Spinal cord (tissue), 10 donors: Measurements from ENCODE around the gene CLEC16A. TPM values are rescaled to one million over a fixed set of nuclear protein-coding genes. Genes with fewer than 3 reads are reported as not detected.

Experiments
- DNase-seq, 6 donors: peaks; one replicate each; pipeline versions ENCODE4 v3.0.0 to v3.0.0-alpha.2; 2013 to 2015; ENCODE audit warnings: low spot score in 6 of 6, low read depth in 4 of 6
- H3K27ac ChIP-seq: one replicate; pipeline ENCODE4 v1.5.1; 2013; ENCODE audit warnings: low read depth, low read length, control low read depth
- H3K27me3 ChIP-seq: one replicate; pipeline ENCODE4 v1.6.1; 2013; ENCODE audit warnings: low read length; ENCODE audit not compliant: control insufficient read depth, insufficient read depth
- H3K36me3 ChIP-seq: one replicate; pipeline ENCODE4 v1.6.1; 2013; ENCODE audit warnings: low read length; ENCODE audit not compliant: control insufficient read depth, insufficient read depth
- H3K4me1 ChIP-seq: one replicate; pipeline ENCODE4 v1.6.1; 2013; ENCODE audit warnings: low read length; ENCODE audit not compliant: control insufficient read depth, insufficient read depth
- H3K4me3 ChIP-seq: one replicate; pipeline ENCODE4 v1.5.1; 2013; ENCODE audit warnings: low read depth, low read length, control low read depth
- H3K9me3 ChIP-seq: one replicate; pipeline ENCODE4 v1.6.1; 2013; ENCODE audit warnings: low read length; ENCODE audit not compliant: control insufficient read depth, insufficient read depth
- WGBS: methylation state at CpG from one replicate; pipeline ENCODE4 v1.1.5; 2013; ENCODE audit warnings: missing lambda C conversion rate; ENCODE audit not compliant: insufficient coverage; 5-methylcytosine and 5-hydroxymethylcytosine counted together
- polyA plus RNA-seq, 2 donors: library from polyadenylated mRNA; unstranded; fragments of 120-200 nt; gene quantifications; one replicate each; pipeline ENCODE4 v1.2.1, GENCODE V29; 2013; ENCODE audit not compliant: insufficient read length in 2 of 2
- total RNA-seq, 2 donors: library from RNA; depleted of rRNA in 1 of 2; stranded (reverse); fragments of 120-200 nt in 1 of 2; fragments of >200 nt in 1 of 2; gene quantifications; one replicate each; pipeline versions ENCODE4 v1.2.3 to v1.2.4, GENCODE V29; 2013 to 2014
- donor health status: healthy.

CLEC16A gene
- total and polyA plus RNA-seq, 4 donors = 19.5 to 38.4 (median 25.1) TPM

DNA sequence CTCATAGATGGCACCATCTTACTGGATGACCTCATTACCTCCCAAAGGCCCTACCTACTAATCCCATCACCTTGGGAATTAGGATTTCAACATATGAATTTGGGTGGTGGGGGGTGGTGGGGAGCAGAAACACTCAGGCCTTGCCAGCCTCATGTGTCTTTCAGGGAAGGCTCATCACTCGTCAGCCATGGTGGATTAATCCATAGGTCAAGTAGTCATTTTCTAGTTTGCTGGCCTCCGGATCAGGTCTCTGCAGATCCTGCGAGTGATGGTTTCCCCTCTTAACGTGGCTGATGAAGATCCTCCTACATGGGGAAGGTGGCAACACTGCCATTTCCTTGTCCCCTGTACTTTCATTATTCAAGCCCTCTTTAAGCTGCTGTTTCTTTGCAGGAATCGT lies 101.1 kb downstream of the CLEC16A start:
- WGBS = 95% methylated on average over 4 of the region's 5 CpGs
- no peak for DNase-seq
- Histone ChIP-seq H3K9me3 (no peaks in the 10 kb centered on the region), H3K4me1 (no peaks in the 10 kb centered on the region), H3K4me3 (no peak overlapping the region), H3K27ac (no peak overlapping the region), H3K27me3 (no peaks in the 10 kb centered on the region), H3K36me3 (peaks cover 52% of the 10 kb centered on the region)

DNA sequence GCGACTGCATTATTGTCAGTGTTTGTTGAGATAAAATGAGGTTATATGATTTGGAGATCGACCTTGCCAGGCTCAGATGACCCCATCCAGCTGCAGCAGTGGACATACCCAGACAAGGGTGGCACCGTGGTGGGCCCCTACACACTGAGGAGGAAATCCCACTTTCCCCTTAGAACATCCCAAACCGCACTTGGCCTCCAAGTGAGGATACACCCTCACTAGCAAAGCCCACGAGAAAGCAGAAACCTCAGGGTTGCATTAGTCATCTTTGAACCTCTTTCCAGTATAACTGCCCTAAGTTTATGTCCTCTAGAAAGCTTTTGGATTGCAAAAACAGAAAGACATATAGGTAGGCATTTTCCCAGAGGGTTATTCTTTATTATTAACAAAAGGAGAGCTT lies 101.5 kb downstream of the CLEC16A start:
- Histone ChIP-seq H3K36me3 (peaks cover 52% of the 10 kb centered on the region), H3K27ac (no peak overlapping the region), H3K4me3 (no peak overlapping the region), H3K4me1 (no peaks in the 10 kb centered on the region), H3K9me3 (no peaks in the 10 kb centered on the region), H3K27me3 (no peaks in the 10 kb centered on the region)
- no peak for DNase-seq
- 94% methylated on average over 2 of the region's 5 CpGs for WGBS

GRCh38 chr16:11046382-11046931 lies 102.1 kb downstream of the CLEC16A start:
- H3K9me3 ChIP-seq = no peaks in the 10 kb centered on the region
- no peaks in the 10 kb centered on the region for H3K4me1 ChIP-seq
- no peak for DNase-seq

DNA sequence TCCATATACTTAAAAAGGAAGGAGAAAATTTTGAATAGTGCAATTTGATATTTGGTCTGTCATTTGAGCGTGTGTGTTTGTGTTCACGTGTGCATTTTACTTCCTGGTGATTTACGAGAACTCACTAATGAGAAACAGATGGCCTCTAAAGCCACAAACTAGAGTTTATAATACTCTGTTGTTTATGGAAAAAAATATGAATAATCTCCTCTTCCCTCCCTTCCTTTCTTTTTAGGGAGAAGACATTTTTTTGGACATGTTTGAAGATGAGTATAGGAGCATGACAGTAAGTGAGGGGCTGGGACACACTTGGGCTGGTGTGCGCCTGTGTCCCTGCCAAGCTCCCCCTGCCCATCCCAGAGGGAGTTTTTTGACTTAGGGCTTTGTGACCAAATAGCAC lies 102.7 kb downstream of the CLEC16A start:
- DNase-seq = peak in 1 of 6 donors; percentile 42
- Histone ChIP-seq H3K9me3 (no peaks in the 10 kb centered on the region), H3K4me1 (no peaks in the 10 kb centered on the region), H3K36me3 (peaks cover 51% of the 10 kb centered on the region), H3K4me3 (no peak overlapping the region), H3K27me3 (no peaks in the 10 kb centered on the region), H3K27ac (no peak overlapping the region)
- no CpG with 5 or more reads among the region's 4 CpGs for WGBS

More at GRCh38 chr16:11046382-11046931, 102.1 kb downstream of the CLEC16A start:
- Histone ChIP-seq H3K36me3 (peaks cover 53% of the 10 kb centered on the region), H3K27ac (no peak overlapping the region), H3K4me3 (no peak overlapping the region), H3K27me3 (no peaks in the 10 kb centered on the region)
- no CpG with 5 or more reads among the region's 5 CpGs for WGBS

DNA sequence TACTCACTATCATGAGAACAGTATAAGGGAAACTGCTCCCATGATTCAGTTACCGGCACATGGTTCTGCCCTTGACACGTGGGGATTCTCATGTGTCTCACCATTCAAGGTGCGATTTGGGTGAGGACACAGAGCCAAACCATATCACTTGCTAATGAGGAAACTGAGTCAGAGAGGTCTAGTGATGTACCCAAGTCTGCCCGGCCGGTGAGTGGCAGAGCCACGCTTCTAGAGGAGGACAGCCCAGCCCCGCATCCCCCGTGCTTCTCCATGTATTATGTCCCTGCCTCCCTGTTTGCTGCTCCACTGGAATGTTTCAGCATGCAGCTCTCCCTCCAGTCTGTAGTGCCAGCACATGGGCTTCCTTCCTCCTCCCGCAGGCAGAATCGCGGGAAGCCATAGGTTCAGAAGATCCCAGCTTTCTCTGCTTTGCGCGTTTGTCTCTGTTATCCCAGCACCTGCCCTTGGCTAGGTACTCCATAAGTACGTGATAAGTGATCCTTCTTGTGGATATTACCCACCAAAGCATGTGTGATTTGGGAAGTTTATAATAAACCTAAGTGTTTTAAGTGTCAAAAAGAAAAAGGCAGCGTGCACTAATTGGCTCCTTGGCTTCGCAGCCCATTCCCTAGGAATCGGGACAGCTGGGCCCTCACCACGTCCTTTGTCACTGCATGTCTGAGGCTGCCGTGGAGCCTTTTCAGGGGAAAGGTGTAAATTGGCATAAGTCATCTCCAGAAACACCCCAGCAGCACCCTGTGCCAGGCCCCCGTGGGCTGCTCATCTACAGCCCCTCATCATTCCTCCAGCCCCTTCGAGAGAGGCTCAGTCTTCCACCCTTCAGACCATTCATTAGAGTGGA lies 103.8 kb downstream of the CLEC16A start:
- Histone ChIP-seq H3K9me3 (no peaks in the 10 kb centered on the region), H3K36me3 (peaks cover 56% of the 10 kb centered on the region), H3K4me1 (no peaks in the 10 kb centered on the region), H3K27me3 (no peaks in the 10 kb centered on the region), H3K27ac (no peak overlapping the region), H3K4me3 (no peak overlapping the region)
- DNase-seq = peak in 1 of 6 donors; percentile 47
- WGBS = 93% methylated on average over 12 of the region's 21 CpGs

- no peaks in the 10 kb centered on the region for H3K9me3 ChIP-seq
- 80% methylated on average over 2 of the region's 3 CpGs for WGBS
- H3K4me3 ChIP-seq = no peak overlapping the region
- no peaks in the 10 kb centered on the region for H3K4me1 ChIP-seq
- no peak for DNase-seq
- no peak overlapping the region for H3K27ac ChIP-seq
- H3K36me3 ChIP-seq = peaks cover 59% of the 10 kb centered on the region
- H3K27me3 ChIP-seq = no peaks in the 10 kb centered on the region
These were observed 105.2 kb downstream of the CLEC16A start for GRCh38 chr16:11049396-11050059.

GRCh38 chr16:11050536-11050935 lies 106.2 kb downstream of the CLEC16A start:
- Histone ChIP-seq H3K36me3 (peaks cover 55% of the 10 kb centered on the region), H3K27me3 (no peaks in the 10 kb centered on the region), H3K9me3 (no peaks in the 10 kb centered on the region), H3K4me1 (no peaks in the 10 kb centered on the region), H3K27ac (no peak overlapping the region), H3K4me3 (no peak overlapping the region)
- DNase-seq = no peak
- 92% methylated on average over 7 of the region's 7 CpGs for WGBS

GRCh38 chr16:11050944-11051343 lies 106.6 kb downstream of the CLEC16A start:
- Histone ChIP-seq H3K4me3 (no peak overlapping the region), H3K9me3 (no peaks in the 10 kb centered on the region), H3K27ac (no peak overlapping the region), H3K4me1 (no peaks in the 10 kb centered on the region), H3K36me3 (peaks cover 57% of the 10 kb centered on the region), H3K27me3 (no peaks in the 10 kb centered on the region)
- 65% methylated on average over 7 of the region's 7 CpGs for WGBS
- no peak for DNase-seq

DNA sequence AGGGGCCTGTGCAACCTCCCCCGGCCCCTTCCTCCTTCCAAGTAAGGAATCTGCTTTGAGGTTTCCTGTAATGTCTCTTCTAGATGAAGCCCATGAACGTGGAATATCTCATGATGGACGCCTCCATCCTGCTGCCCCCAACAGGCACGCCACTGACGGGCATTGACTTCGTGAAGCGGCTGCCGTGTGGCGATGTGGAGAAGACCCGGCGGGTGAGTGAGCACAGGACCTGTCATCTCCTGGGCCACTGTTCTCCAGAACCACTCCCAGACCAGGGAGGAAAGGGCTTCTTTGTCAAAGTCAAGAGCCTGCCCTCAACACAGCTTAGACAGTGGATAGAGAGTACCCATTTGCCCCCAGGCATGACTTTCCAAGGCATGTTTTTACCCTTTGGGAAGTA lies 107.1 kb downstream of the CLEC16A start:
- no peak for DNase-seq
- H3K27me3 ChIP-seq = no peaks in the 10 kb centered on the region
- 95% methylated on average over 11 of the region's 11 CpGs for WGBS
- no peak overlapping the region for H3K27ac ChIP-seq
- H3K4me3 ChIP-seq = no peak overlapping the region
- H3K36me3 ChIP-seq = peaks cover 57% of the 10 kb centered on the region
- no peaks in the 10 kb centered on the region for H3K4me1 ChIP-seq
- H3K9me3 ChIP-seq = no peaks in the 10 kb centered on the region
